SK-N-SH treated with all-trans-retinoic acid at 6 μM for 48 hours (cell line): ENCODE data around the gene MIOS.
A peak's percentile ranks its signal among the peaks of the same experiment; 100 is the strongest.

Experiments
- ATAC-seq: fragments of 200-7000 bp; cut with Tn5 transposase; 3 replicates; pipeline ENCODE4 v1.9.1; 2020; ENCODE audit warnings: mild to moderate bottlenecking, moderate library complexity
- ARNTL ChIP-seq: fragments of 450-650 bp; formaldehyde crosslinking; IDR thresholded peaks from 2 replicates; pipeline ENCODE4 v1.5.0; 2020; ENCODE audit warnings: low read depth, mild to moderate bottlenecking, moderate library complexity, borderline replicate concordance
- BACH2 ChIP-seq: fragments of 250-450 bp; sonication (Bioruptor Pico); IDR thresholded peaks from 2 replicates; pipeline ENCODE4 v1.9.0; 2021; ENCODE audit warnings: mild to moderate bottlenecking, borderline replicate concordance
- CREB5 ChIP-seq: fragments of 250-450 bp; sonication (Bioruptor Pico); IDR thresholded peaks from 2 replicates; pipeline ENCODE4 v1.5.1; 2020; ENCODE audit warnings: low read depth, mild to moderate bottlenecking, moderate library complexity
- CSDC2 ChIP-seq: fragments of 250-450 bp; sonication (Bioruptor Pico); IDR thresholded peaks from 2 replicates; pipeline ENCODE4 v1.5.0; 2020; ENCODE audit warnings: mild to moderate bottlenecking, moderate library complexity
- ESRRG ChIP-seq: fragments of 250-450 bp; sonication (Bioruptor Pico); IDR thresholded peaks from 2 replicates; pipeline ENCODE4 v1.6.1; 2021; ENCODE audit warnings: mild to moderate bottlenecking
- GLIS3 ChIP-seq: fragments of 250-450 bp; sonication (Bioruptor Pico); IDR thresholded peaks from 2 replicates; pipeline ENCODE4 v1.5.0; 2020; ENCODE audit warnings: mild to moderate bottlenecking, moderate library complexity
- OSR1 ChIP-seq: fragments of 250-450 bp; sonication (Bioruptor Pico); IDR thresholded peaks from 2 replicates; pipeline ENCODE4 v1.8.0; 2022; ENCODE audit warnings: moderate library complexity, mild to moderate bottlenecking, inconsistent platforms
- PATZ1 ChIP-seq: fragments of 250-450 bp; sonication (Bioruptor Pico); IDR thresholded peaks from 2 replicates; pipeline ENCODE4 v1.8.0; 2020; ENCODE audit warnings: mild to moderate bottlenecking, moderate library complexity, borderline replicate concordance
- PPARA ChIP-seq: fragments of 250-450 bp; sonication (Bioruptor Pico); IDR thresholded peaks from 2 replicates; pipeline ENCODE4 v1.5.0; 2020; ENCODE audit warnings: mild to moderate bottlenecking, borderline replicate concordance
- RARB ChIP-seq: fragments of 250-450 bp; sonication (Bioruptor Pico); IDR thresholded peaks from 2 replicates; pipeline ENCODE4 v1.8.0; 2021; ENCODE audit warnings: mild to moderate bottlenecking, moderate library complexity
- SNAI2 ChIP-seq: fragments of 250-450 bp; sonication (Bioruptor Pico); IDR thresholded peaks from 2 replicates; pipeline ENCODE4 v1.5.0; 2020; ENCODE audit warnings: mild to moderate bottlenecking, moderate library complexity
- TCF4 ChIP-seq: fragments of 250-450 bp; sonication (Bioruptor Pico); IDR thresholded peaks from 2 replicates; pipeline ENCODE4 v1.8.0; 2021; ENCODE audit warnings: mild to moderate bottlenecking, moderate library complexity, borderline replicate concordance
- TOX ChIP-seq: fragments of 250-450 bp; sonication (Bioruptor Pico); IDR thresholded peaks from 2 replicates; pipeline ENCODE4 v1.8.0; 2021; ENCODE audit warnings: mild to moderate bottlenecking, moderate library complexity, borderline replicate concordance
- TSHZ2 ChIP-seq: fragments of 250-450 bp; sonication (Bioruptor Pico); IDR thresholded peaks from 2 replicates; pipeline ENCODE4 v1.5.0; 2020; ENCODE audit warnings: mild to moderate bottlenecking, moderate library complexity
- ZC3H10 ChIP-seq: fragments of 250-450 bp; sonication (Bioruptor Pico); IDR thresholded peaks from 2 replicates; pipeline ENCODE4 v1.5.1; 2021; ENCODE audit warnings: mild to moderate bottlenecking, moderate library complexity
- ZFP3 ChIP-seq: fragments of 250-450 bp; sonication (Bioruptor Pico); IDR thresholded peaks from 2 replicates; pipeline ENCODE4 v1.5.0; 2020; ENCODE audit warnings: mild to moderate bottlenecking, moderate library complexity
- ZFP30 ChIP-seq: fragments of 450-650 bp; formaldehyde crosslinking; IDR thresholded peaks from 2 replicates; pipeline ENCODE4 v1.5.0; 2022; ENCODE audit warnings: mild to moderate bottlenecking, moderate library complexity
- ZNF565 ChIP-seq: fragments of 450-650 bp; formaldehyde crosslinking; conservative IDR thresholded peaks from 2 replicates; pipeline ENCODE4 v1.5.0; 2020; ENCODE audit warnings: low read depth, mild to moderate bottlenecking, moderate library complexity
- ZNF8 ChIP-seq: fragments of 450-650 bp; formaldehyde crosslinking; IDR thresholded peaks from 2 replicates; pipeline ENCODE4 v1.5.0; 2020; ENCODE audit warnings: mild to moderate bottlenecking, moderate library complexity
- TF ChIP-seq, protein P1 (sequence below): fragments of 250-450 bp; sonication (Bioruptor Pico); IDR thresholded peaks from 2 replicates; pipeline ENCODE4 v1.5.1; 2021; ENCODE audit warnings: mild to moderate bottlenecking, moderate library complexity
- TF ChIP-seq, protein P2 (sequence below): fragments of 250-450 bp; sonication (Bioruptor Pico); IDR thresholded peaks from 2 replicates; pipeline ENCODE4 v1.8.0; 2021; ENCODE audit warnings: low read depth, mild to moderate bottlenecking, moderate library complexity, borderline replicate concordance

Gene MIOS

GRCh38 chr7:7595451-7595850 is 28.8 kb downstream of the MIOS start:
- TF ChIP-seq TCF4 (CRISPR knock-in tag) (no peak), TOX (no peak), SNAI2 (CRISPR knock-in tag) (no peak), GLIS3 (CRISPR knock-in tag) (no peak), ZNF565 (no peak), PATZ1 (CRISPR knock-in tag) (no peak)
- TF ChIP-seq, protein P1, sequence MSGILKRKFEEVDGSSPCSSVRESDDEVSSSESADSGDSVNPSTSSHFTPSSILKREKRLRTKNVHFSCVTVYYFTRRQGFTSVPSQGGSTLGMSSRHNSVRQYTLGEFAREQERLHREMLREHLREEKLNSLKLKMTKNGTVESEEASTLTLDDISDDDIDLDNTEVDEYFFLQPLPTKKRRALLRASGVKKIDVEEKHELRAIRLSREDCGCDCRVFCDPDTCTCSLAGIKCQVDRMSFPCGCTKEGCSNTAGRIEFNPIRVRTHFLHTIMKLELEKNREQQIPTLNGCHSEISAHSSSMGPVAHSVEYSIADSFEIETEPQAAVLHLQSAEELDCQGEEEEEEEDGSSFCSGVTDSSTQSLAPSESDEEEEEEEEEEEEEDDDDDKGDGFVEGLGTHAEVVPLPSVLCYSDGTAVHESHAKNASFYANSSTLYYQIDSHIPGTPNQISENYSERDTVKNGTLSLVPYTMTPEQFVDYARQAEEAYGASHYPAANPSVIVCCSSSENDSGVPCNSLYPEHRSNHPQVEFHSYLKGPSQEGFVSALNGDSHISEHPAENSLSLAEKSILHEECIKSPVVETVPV (CRISPR knock-in tag): no peak
- ATAC-seq: peak; percentile 80

- ATAC-seq: no peak
- TF ChIP-seq TSHZ2 (CRISPR knock-in tag) (no peak), PPARA (CRISPR knock-in tag) (no peak), ZFP3 (CRISPR knock-in tag) (no peak), SNAI2 (CRISPR knock-in tag) (no peak), CSDC2 (CRISPR knock-in tag) (no peak), OSR1 (CRISPR knock-in tag) (no peak), ZNF8 (CRISPR knock-in tag) (no peak), ESRRG (CRISPR knock-in tag) (no peak), BACH2 (no peak), RARB (CRISPR knock-in tag) (no peak), ZFP30 (CRISPR knock-in tag) (no peak), GLIS3 (CRISPR knock-in tag) (no peak), ZC3H10 (CRISPR knock-in tag) (no peak), TOX (no peak), ZNF565 (no peak), PATZ1 (CRISPR knock-in tag) (no peak), ARNTL (no peak)
- TF ChIP-seq, protein P1 (CRISPR knock-in tag): no peak
- TF ChIP-seq, protein P2, sequence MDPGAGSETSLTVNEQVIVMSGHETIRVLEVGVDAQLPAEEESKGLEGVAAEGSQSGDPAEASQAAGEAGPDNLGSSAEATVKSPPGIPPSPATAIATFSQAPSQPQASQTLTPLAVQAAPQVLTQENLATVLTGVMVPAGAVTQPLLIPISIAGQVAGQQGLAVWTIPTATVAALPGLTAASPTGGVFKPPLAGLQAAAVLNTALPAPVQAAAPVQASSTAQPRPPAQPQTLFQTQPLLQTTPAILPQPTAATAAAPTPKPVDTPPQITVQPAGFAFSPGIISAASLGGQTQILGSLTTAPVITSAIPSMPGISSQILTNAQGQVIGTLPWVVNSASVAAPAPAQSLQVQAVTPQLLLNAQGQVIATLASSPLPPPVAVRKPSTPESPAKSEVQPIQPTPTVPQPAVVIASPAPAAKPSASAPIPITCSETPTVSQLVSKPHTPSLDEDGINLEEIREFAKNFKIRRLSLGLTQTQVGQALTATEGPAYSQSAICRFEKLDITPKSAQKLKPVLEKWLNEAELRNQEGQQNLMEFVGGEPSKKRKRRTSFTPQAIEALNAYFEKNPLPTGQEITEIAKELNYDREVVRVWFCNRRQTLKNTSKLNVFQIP (CRISPR knock-in tag): no peak
Observed at GRCh38 chr7:7596176-7596575, 29.5 kb downstream of the MIOS start.

DNA sequence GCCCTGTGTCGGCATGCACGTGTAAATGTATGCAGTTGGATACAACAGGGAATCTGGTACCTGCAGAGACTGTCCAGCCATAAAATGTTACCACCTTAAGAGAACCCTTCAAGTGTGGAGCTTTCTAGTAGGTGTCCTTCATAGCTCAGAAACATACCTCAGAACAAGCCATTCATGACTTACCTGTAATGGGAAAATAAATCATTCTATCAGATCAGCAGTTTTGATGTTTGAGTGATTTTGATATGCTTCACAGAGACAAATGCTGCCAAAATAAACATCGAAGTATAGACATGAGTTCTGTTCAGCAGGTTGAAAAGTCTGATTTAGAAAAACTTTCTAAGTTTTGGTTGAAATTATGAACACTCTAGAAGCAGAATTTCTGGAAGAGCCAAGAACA is 40.3 kb downstream of the MIOS start:
- no peak for ATAC-seq
- TF ChIP-seq PATZ1 (CRISPR knock-in tag) (no peak), ESRRG (CRISPR knock-in tag) (no peak), GLIS3 (CRISPR knock-in tag) (no peak), TCF4 (CRISPR knock-in tag) (no peak), ARNTL (no peak), CSDC2 (CRISPR knock-in tag) (no peak), CREB5 (CRISPR knock-in tag) (no peak), BACH2 (no peak)
- TF ChIP-seq, protein P1 (CRISPR knock-in tag): no peak
